K562 (cell line): Measurements from ENCODE around the gene GFRA4. TPM values are rescaled to one million over a fixed set of nuclear protein-coding genes. Genes with fewer than 3 reads are reported as not detected.

Experiments
- ARID2 ChIP-seq: fragments of 450-650 bp; IDR thresholded peaks from 2 replicates; pipeline ENCODE4 v1.6.1; 2017; ENCODE audit warnings: antibody characterized with exemption, mild to moderate bottlenecking
- KLF1 ChIP-seq: fragments of 450-650 bp; IDR thresholded peaks from 2 replicates; pipeline ENCODE4 v1.6.1; 2016; ENCODE audit warnings: missing genetic modification characterization, missing compliant biosample characterization
- RAD21 ChIP-seq, 2 experiments: fragments of 250-450 bp in 1 of 2; fragments of 450-650 bp in 1 of 2; sonication (Bioruptor Pico) in 1 of 2; formaldehyde crosslinking in 1 of 2; IDR thresholded peaks in 1 of 2; conservative IDR thresholded peaks in 1 of 2; 2 replicates each; pipeline versions ENCODE4 v1.4.0 to v1.8.0; 2020 to 2022; ENCODE audit warnings: mild to moderate bottlenecking in 2 of 2, moderate library complexity in 1 of 2
- TEAD1 ChIP-seq, 2 experiments: fragments of 450-650 bp in 1 of 2; sonication (generic) in 1 of 2; formaldehyde crosslinking; IDR thresholded peaks; 2 replicates each; pipeline versions ENCODE4 v1.4.0 to v1.8.0; 2020 to 2022; ENCODE audit warnings: mild to moderate bottlenecking in 2 of 2, missing genetic modification reagents in 1 of 2
- ZBED1 ChIP-seq: IDR thresholded peaks from 2 replicates; pipeline ENCODE4 v1.6.1; 2014
- ZMIZ1 ChIP-seq, 2 experiments: fragments of 150-350 bp in 1 of 2; IDR thresholded peaks; 2 replicates each; pipeline ENCODE4 v1.6.1; 2012 to 2016; ENCODE audit warnings: low read depth in 2 of 2, low read length in 2 of 2, mild to moderate bottlenecking in 1 of 2, moderate library complexity in 1 of 2
- polyA plus RNA-seq, 8 experiments: library from polyadenylated mRNA; depleted of rRNA in 4 of 8; stranded (reverse) in 5 of 8; unstranded in 3 of 8; fragments of >200 nt; fragmentation: Nextera tagmentation in 2 of 8; fragmentation: Illumina TruSeq in 1 of 8; extraction: Ambion mirVana in 2 of 8; extraction: Trizol in 1 of 8; gene quantifications; 2 replicates each; pipeline versions ENCODE4 v1.2.1 to v1.2.3, GENCODE V29; 2011 to 2014; ENCODE audit warnings: inconsistent platforms in 1 of 8, missing spikeins in 1 of 8
- total RNA-seq, 7 experiments: library from RNA; depleted of rRNA in 6 of 7; stranded (reverse); fragments of >200 nt in 6 of 7; fragmentation: Illumina TruSeq in 2 of 7; extraction: Trizol in 2 of 7; gene quantifications; 2 replicates each; pipeline versions ENCODE4 v1.2.1 to v1.2.3, GENCODE V29; 2011 to 2021; ENCODE audit warnings: low replicate concordance in 1 of 7
- TF ChIP-seq, protein P1 (sequence below): fragments of 200-800 bp; sonication (Bioruptor generic); IDR thresholded peaks from 2 replicates; pipeline ENCODE4 v1.6.1; 2016; ENCODE audit warnings: missing genetic modification characterization, missing compliant biosample characterization
- TF ChIP-seq, protein P2 (sequence below), 3 experiments: fragments of 200-800 bp in 1 of 3; fragments of 250-450 bp in 1 of 3; fragments of 450-650 bp in 1 of 3; sonication (Bioruptor Pico) in 1 of 3; sonication (Bioruptor generic) in 1 of 3; formaldehyde crosslinking in 1 of 3; IDR thresholded peaks; 2 replicates each; pipeline versions ENCODE4 v1.6.1 to v1.8.0; 2016 to 2022; ENCODE audit warnings: mild to moderate bottlenecking in 2 of 3, missing genetic modification characterization in 2 of 3, missing compliant biosample characterization in 1 of 3, moderate library complexity in 1 of 3
- TF ChIP-seq, protein P3 (sequence below): fragments of 450-650 bp; IDR thresholded peaks from 2 replicates; pipeline ENCODE4 v1.6.1; 2016; ENCODE audit warnings: borderline replicate concordance

GFRA4 gene
- total and polyA plus RNA-seq, 9 of the 15 experiments (the other 6 are each of a cell fraction or from before 2014, with no cell fraction given): not detected

- TF ChIP-seq, protein P1, sequence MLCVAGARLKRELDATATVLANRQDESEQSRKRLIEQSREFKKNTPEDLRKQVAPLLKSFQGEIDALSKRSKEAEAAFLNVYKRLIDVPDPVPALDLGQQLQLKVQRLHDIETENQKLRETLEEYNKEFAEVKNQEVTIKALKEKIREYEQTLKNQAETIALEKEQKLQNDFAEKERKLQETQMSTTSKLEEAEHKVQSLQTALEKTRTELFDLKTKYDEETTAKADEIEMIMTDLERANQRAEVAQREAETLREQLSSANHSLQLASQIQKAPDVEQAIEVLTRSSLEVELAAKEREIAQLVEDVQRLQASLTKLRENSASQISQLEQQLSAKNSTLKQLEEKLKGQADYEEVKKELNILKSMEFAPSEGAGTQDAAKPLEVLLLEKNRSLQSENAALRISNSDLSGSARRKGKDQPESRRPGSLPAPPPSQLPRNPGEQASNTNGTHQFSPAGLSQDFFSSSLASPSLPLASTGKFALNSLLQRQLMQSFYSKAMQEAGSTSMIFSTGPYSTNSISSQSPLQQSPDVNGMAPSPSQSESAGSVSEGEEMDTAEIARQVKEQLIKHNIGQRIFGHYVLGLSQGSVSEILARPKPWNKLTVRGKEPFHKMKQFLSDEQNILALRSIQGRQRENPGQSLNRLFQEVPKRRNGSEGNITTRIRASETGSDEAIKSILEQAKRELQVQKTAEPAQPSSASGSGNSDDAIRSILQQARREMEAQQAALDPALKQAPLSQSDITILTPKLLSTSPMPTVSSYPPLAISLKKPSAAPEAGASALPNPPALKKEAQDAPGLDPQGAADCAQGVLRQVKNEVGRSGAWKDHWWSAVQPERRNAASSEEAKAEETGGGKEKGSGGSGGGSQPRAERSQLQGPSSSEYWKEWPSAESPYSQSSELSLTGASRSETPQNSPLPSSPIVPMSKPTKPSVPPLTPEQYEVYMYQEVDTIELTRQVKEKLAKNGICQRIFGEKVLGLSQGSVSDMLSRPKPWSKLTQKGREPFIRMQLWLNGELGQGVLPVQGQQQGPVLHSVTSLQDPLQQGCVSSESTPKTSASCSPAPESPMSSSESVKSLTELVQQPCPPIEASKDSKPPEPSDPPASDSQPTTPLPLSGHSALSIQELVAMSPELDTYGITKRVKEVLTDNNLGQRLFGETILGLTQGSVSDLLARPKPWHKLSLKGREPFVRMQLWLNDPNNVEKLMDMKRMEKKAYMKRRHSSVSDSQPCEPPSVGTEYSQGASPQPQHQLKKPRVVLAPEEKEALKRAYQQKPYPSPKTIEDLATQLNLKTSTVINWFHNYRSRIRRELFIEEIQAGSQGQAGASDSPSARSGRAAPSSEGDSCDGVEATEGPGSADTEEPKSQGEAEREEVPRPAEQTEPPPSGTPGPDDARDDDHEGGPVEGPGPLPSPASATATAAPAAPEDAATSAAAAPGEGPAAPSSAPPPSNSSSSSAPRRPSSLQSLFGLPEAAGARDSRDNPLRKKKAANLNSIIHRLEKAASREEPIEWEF (CRISPR knock-in tag): no peak
- no peak for TF ChIP-seq KLF1 (tag)
- TF ChIP-seq, protein P2, sequence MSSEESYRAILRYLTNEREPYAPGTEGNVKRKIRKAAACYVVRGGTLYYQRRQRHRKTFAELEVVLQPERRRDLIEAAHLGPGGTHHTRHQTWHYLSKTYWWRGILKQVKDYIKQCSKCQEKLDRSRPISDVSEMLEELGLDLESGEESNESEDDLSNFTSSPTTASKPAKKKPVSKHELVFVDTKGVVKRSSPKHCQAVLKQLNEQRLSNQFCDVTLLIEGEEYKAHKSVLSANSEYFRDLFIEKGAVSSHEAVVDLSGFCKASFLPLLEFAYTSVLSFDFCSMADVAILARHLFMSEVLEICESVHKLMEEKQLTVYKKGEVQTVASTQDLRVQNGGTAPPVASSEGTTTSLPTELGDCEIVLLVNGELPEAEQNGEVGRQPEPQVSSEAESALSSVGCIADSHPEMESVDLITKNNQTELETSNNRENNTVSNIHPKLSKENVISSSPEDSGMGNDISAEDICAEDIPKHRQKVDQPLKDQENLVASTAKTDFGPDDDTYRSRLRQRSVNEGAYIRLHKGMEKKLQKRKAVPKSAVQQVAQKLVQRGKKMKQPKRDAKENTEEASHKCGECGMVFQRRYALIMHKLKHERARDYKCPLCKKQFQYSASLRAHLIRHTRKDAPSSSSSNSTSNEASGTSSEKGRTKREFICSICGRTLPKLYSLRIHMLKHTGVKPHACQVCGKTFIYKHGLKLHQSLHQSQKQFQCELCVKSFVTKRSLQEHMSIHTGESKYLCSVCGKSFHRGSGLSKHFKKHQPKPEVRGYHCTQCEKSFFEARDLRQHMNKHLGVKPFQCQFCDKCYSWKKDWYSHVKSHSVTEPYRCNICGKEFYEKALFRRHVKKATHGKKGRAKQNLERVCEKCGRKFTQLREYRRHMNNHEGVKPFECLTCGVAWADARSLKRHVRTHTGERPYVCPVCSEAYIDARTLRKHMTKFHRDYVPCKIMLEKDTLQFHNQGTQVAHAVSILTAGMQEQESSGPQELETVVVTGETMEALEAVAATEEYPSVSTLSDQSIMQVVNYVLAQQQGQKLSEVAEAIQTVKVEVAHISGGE (CRISPR knock-in tag; IDR thresholded peaks at IDR 0.05): no peak
- 0 out of 4 replicates have a peak, but pooled peaks of 1 of the 2 experiments have one; percentile 27 for TF ChIP-seq TEAD1 (CRISPR knock-in tag; IDR thresholded peaks at IDR 0.05)
- TF ChIP-seq, protein P3, sequence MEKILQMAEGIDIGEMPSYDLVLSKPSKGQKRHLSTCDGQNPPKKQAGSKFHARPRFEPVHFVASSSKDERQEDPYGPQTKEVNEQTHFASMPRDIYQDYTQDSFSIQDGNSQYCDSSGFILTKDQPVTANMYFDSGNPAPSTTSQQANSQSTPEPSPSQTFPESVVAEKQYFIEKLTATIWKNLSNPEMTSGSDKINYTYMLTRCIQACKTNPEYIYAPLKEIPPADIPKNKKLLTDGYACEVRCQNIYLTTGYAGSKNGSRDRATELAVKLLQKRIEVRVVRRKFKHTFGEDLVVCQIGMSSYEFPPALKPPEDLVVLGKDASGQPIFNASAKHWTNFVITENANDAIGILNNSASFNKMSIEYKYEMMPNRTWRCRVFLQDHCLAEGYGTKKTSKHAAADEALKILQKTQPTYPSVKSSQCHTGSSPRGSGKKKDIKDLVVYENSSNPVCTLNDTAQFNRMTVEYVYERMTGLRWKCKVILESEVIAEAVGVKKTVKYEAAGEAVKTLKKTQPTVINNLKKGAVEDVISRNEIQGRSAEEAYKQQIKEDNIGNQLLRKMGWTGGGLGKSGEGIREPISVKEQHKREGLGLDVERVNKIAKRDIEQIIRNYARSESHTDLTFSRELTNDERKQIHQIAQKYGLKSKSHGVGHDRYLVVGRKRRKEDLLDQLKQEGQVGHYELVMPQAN: no peak
- TF ChIP-seq RAD21 (CRISPR knock-in tag; conservative IDR thresholded peaks at IDR 0.05 in 1 of 2, IDR thresholded peaks at IDR 0.05 in 1 of 2): peak; percentile 71 to 76
- no peak for TF ChIP-seq ZBED1
- TF ChIP-seq ARID2: peak; percentile 63; the same call in 1 of the 2 replicates
- TF ChIP-seq ZMIZ1 (IDR thresholded peaks at IDR 0.05; ENCODE audit: low read depth in 2 of 2, low read length in 2 of 2): no peak
These were observed 47.7 kb upstream of the GFRA4 start (continued) for GRCh38 chr20:3710703-3711483.
